Endothelial cell of umbilical vein (primary cell): ENCODE measurements around the gene RPP40. TPM values are rescaled to one million over a fixed set of nuclear protein-coding genes. Genes with fewer than 3 reads are reported as not detected.

Experiments
- BruUV-seq: library from RNA; stranded (reverse); fragments of 400-500 nt; replicated peaks from 2 replicates; lab custom pipeline; 2021; lab: Mats Ljungman, UMichigan
- CTCF ChIA-PET: fragments of 300-600, 350-600 bp; sonication (Branson Sonifier 250); formaldehyde crosslinking; loops from one replicate; lab custom pipeline; 2021; ENCODE audit warnings: antibody characterized with exemption, inconsistent platforms; lab: Charles Lee
- POLR2A ChIA-PET: fragments of 300-600, 350-600 bp; sonication (Branson Sonifier 250); formaldehyde crosslinking; loops from one replicate; lab custom pipeline; 2021; ENCODE audit warnings: antibody characterized with exemption, inconsistent platforms; lab: Charles Lee
- DNase-seq: peaks from one replicate; pipeline ENCODE4 v3.0.0-alpha.2; 2011; ENCODE audit warnings: low read depth, low spot score
- FAIRE-seq: peaks from 2 replicates; lab custom pipeline; 2011; peaks lifted over from hg19 to GRCh38; lab: Jason Lieb, UNC
- H2AFZ ChIP-seq: 2 replicates; pipeline ENCODE4 v1.6.0; 2012; ENCODE audit warnings: low read depth, low read length, control low read depth, inconsistent platforms
- H3K27ac ChIP-seq: 2 replicates; pipeline ENCODE4 v1.5.1; 2011; ENCODE audit warnings: low read depth, mild to moderate bottlenecking, control low read depth, low read length, moderate library complexity; ENCODE audit not compliant: insufficient read depth
- H3K27me3 ChIP-seq, 2 experiments: 2 replicates each; pipeline versions ENCODE4 v1.6.0 to v1.6.1; 2011; ENCODE audit warnings: low read length in 2 of 2, mixed read lengths in 1 of 2; ENCODE audit not compliant: control insufficient read depth in 2 of 2, insufficient read depth in 2 of 2
- H3K36me3 ChIP-seq, 2 experiments: 2 replicates in 1 of 2; 3 replicates in 1 of 2; pipeline ENCODE4 v1.5.1; 2011; ENCODE audit warnings: low read length in 2 of 2, mild to moderate bottlenecking in 1 of 2, moderate library complexity in 1 of 2; ENCODE audit not compliant: control insufficient read depth in 2 of 2, insufficient read depth in 2 of 2; ENCODE audit errors: extremely low read depth in 1 of 2
- H3K4me1 ChIP-seq: 3 replicates; pipeline ENCODE4 v1.5.1; 2011; ENCODE audit warnings: mild to moderate bottlenecking, low read length; ENCODE audit not compliant: control insufficient read depth, insufficient read depth; ENCODE audit errors: extremely low read depth
- H3K4me2 ChIP-seq: 2 replicates; pipeline ENCODE4 v1.6.1; 2011; ENCODE audit warnings: low read length, control low read depth, mixed read lengths; ENCODE audit not compliant: insufficient read depth
- H3K4me3 ChIP-seq, 3 experiments: fragments of 200-600 bp in 1 of 3; sonication (generic), shearing (Covaris generic) in 1 of 3; replicated peaks in 1 of 3; 2 replicates each; pipeline ENCODE4 v1.5.1; 2011 to 2016; ENCODE audit warnings: control low read depth in 3 of 3, low read length in 3 of 3, mild to moderate bottlenecking in 2 of 3, inconsistent platforms in 1 of 3, low read depth in 1 of 3, moderate library complexity in 1 of 3; ENCODE audit not compliant: insufficient read depth in 1 of 3
- H3K79me2 ChIP-seq: 2 replicates; pipeline ENCODE4 v1.6.0; 2012; ENCODE audit warnings: low read length, inconsistent platforms; ENCODE audit not compliant: control insufficient read depth, insufficient read depth
- H3K9ac ChIP-seq: replicated peaks from 2 replicates; pipeline ENCODE3; 2011; ENCODE audit warnings: low read length, control low read depth; ENCODE audit not compliant: insufficient read depth; ENCODE audit errors: extremely low read depth
- H3K9me1 ChIP-seq: replicated peaks from 3 replicates; pipeline ENCODE4 v1.6.0; 2011; ENCODE audit warnings: mild to moderate bottlenecking, low read length; ENCODE audit not compliant: control insufficient read depth, insufficient read depth; ENCODE audit errors: extremely low read depth
- H3K9me3 ChIP-seq: replicated peaks from 2 replicates; pipeline ENCODE4 v1.5.1; 2012; ENCODE audit warnings: low read length, inconsistent platforms; ENCODE audit not compliant: control insufficient read depth, insufficient read depth
- H4K20me1 ChIP-seq: replicated peaks from 2 replicates; pipeline ENCODE3; 2011; ENCODE audit warnings: mild to moderate bottlenecking, low read length; ENCODE audit not compliant: control insufficient read depth, insufficient read depth; ENCODE audit errors: extremely low read depth
- FOS ChIP-seq: IDR thresholded peaks from 2 replicates; pipeline ENCODE4 v1.6.1; 2011; ENCODE audit warnings: mild to moderate bottlenecking, low read length, moderate library complexity, borderline replicate concordance; ENCODE audit not compliant: insufficient read depth
- GATA2 ChIP-seq: IDR thresholded peaks from 2 replicates; pipeline ENCODE4 v1.7.0; 2011; ENCODE audit warnings: low read depth, mild to moderate bottlenecking, moderate library complexity, mixed read lengths, low read length; ENCODE audit not compliant: insufficient read length, insufficient read depth
- JUN ChIP-seq: IDR thresholded peaks from 2 replicates; pipeline ENCODE4 v1.6.1; 2011; ENCODE audit warnings: borderline replicate concordance, low read depth; ENCODE audit not compliant: insufficient read length, insufficient read depth
- MYC ChIP-seq: IDR thresholded peaks from one replicate; pipeline ENCODE4 v1.6.1; 2011; ENCODE audit warnings: mild to moderate bottlenecking, low read depth, low read length
- POLR2A ChIP-seq: IDR thresholded peaks from 2 replicates; pipeline ENCODE4 v1.6.1; 2012; ENCODE audit warnings: low read depth, mild to moderate bottlenecking, control low read depth, low read length
- POLR2AphosphoS5 ChIP-seq: IDR thresholded peaks from 2 replicates; pipeline ENCODE4 v1.6.1; 2012; ENCODE audit warnings: low read depth, mild to moderate bottlenecking, control low read depth, low read length, moderate library complexity; ENCODE audit not compliant: insufficient read depth
- dilution Hi-C: fragments of 300-500 bp; cut with MboI; formaldehyde crosslinking; loops from one replicate; pipeline ENCODE4 v1.15.0; 2019; ENCODE audit warnings: low sequenced_read_pairs; ENCODE audit not compliant: extremely low pct_ligation_motif_present
- intact Hi-C: fragments of 100-400 bp; cut with micrococcal nuclease; formaldehyde crosslinking; loops from one replicate; pipeline ENCODE4 v1.10.0; 2022
- polyA plus RNA-seq, 4 experiments: library from polyadenylated mRNA; depleted of rRNA in 3 of 4; stranded (reverse) in 3 of 4; unstranded in 1 of 4; fragments of >200 nt; gene quantifications; 2 replicates each; pipeline versions ENCODE4 v1.2.1 to v1.2.3, GENCODE V29; 2011 to 2012; ENCODE audit warnings: missing spikeins in 1 of 4
- total RNA-seq: library from RNA; stranded (reverse); gene quantifications from 2 replicates; pipeline ENCODE4 v1.2.3, GENCODE V29; 2021
- TF ChIP-seq, protein P1 (sequence below): IDR thresholded peaks from 2 replicates; pipeline ENCODE4 v1.6.1; 2011; ENCODE audit not compliant: insufficient read depth, insufficient read length

Gene RPP40
- total and polyA plus RNA-seq, 2 donors (not counting 3 experiments of a cell fraction or from before 2014, with no cell fraction given): 10.2 to 15.3 TPM

DNA sequence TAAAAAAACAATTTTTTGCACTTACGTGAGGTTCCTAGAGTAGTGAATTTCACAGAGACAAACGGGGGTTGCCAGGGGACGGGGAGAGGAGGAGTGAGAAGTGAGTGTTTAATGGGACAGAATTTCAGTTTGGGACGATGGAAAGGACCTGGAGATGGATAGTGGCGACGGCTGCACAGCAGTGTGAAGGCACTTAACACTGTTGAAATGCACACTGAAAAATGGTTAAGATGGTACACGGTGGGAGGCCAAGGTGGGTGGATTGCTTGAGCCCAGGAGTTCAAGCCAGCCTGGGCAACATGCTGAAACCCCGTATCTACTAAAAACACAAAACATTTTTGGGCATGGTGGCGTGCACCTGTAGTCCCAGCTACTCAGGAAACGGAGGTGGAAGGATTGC is 31.4 kb downstream of the RPP40 start:
- no peak for FAIRE-seq
- H3K4me3 ChIP-seq: no peak overlapping the region
- peaks cover 11 to 12% of the 10 kb centered on the region in 2 experiments for H3K27me3 ChIP-seq
- BruUV-seq: no TSS peak
- no peaks in the 10 kb centered on the region for H3K4me1 ChIP-seq
- H4K20me1 ChIP-seq: no peaks in the 10 kb centered on the region
- dilution Hi-C loops: no loop called here
- no peaks in the 10 kb centered on the region for H3K79me2 ChIP-seq
- ChIA-PET POLR2A (no interaction called here), CTCF (interaction anchor here (1.1 to 1.6 kb wide), 2 partner anchors 9 kb away, joined by 3 to 4 read pairs; no protein-coding TSS in a partner anchor)
- intact Hi-C loops: no loop called here
- DNase-seq: no peak
- no peak for TF ChIP-seq MYC
- no peak for TF ChIP-seq GATA2
- TF ChIP-seq POLR2A: no peak
- no peak for TF ChIP-seq FOS
- no peaks in the 10 kb centered on the region for H3K9me3 ChIP-seq
- H3K27ac ChIP-seq: no peak overlapping the region
- H3K9ac ChIP-seq: no peak overlapping the region
- no peak overlapping the region for H2AFZ ChIP-seq
- H3K36me3 ChIP-seq: no peaks in the 10 kb centered on the region
- no peaks in the 10 kb centered on the region for H3K9me1 ChIP-seq
- no peak overlapping the region for H3K4me2 ChIP-seq

DNA sequence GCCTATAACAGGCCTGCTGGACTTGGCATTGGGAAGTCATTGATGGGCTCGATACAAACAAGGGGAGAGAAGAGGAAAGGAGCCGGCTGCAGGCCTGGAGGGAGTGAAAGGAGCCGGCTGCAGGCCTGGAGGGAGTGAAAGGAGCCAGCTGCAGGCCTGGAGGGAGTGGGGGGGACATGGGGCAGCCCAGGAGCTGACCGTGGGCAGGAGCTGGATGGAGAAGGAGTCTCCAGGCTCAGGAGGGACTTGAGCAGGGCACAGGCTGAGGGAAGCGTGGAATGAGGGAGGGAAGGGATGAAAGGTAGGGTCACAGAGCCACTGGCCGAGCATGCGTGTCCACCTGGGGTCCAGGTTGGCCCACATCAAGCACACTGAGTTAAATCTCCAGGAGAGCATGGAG is 32.0 kb downstream of the RPP40 start:
- intact Hi-C loops: no loop called here
- DNase-seq (no peak), FAIRE-seq (no peak)
- Histone ChIP-seq H3K9me3 (no peaks in the 10 kb centered on the region), H2AFZ (no peak overlapping the region), H3K4me3 (no peak overlapping the region), H3K36me3 (no peaks in the 10 kb centered on the region), H3K4me1 (no peaks in the 10 kb centered on the region), H3K9me1 (no peaks in the 10 kb centered on the region), H3K9ac (no peak overlapping the region), H3K4me2 (no peak overlapping the region), H4K20me1 (no peaks in the 10 kb centered on the region), H3K79me2 (no peaks in the 10 kb centered on the region), H3K27me3 (peaks cover 11 to 12% of the 10 kb centered on the region in 2 experiments), H3K27ac (no peak overlapping the region)
- dilution Hi-C loops: no loop called here
- no peak for TF ChIP-seq JUN
- TF ChIP-seq POLR2AphosphoS5: no peak
- no peak for TF ChIP-seq FOS
- TF ChIP-seq GATA2: no peak
- TF ChIP-seq, protein P1, sequence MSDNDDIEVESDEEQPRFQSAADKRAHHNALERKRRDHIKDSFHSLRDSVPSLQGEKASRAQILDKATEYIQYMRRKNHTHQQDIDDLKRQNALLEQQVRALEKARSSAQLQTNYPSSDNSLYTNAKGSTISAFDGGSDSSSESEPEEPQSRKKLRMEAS: no peak
- POLR2A ChIA-PET: no interaction called here
- no TSS peak for BruUV-seq
- CTCF ChIA-PET: interaction anchor here (1.6 kb wide), 1 partner anchor 10 kb away, joined by 4 read pairs; no protein-coding TSS in a partner anchor
